ENCODE measurements around the gene CFAP299.

Gene CFAP299

GRCh38 chr4:80367737-80368136 is 32.2 kb downstream of the CFAP299 start:
- Histone ChIP-seq H3K4me3 (ENCODE audit: low read length) (no peak overlapping the region), H3K4me1 (ENCODE audit: control insufficient read depth, insufficient read depth, low read length) (no peaks in the 10 kb centered on the region), H3K9ac (ENCODE audit: low read depth, low read length) (no peak overlapping the region), H3K27me3 (ENCODE audit: control insufficient read depth, insufficient read depth, low read length) (no peaks in the 10 kb centered on the region), H3K4me2 (ENCODE audit: low read length) (no peak overlapping the region), H3K36me3 (ENCODE audit: insufficient read depth, low read length) (no peaks in the 10 kb centered on the region), H3K9me3 (replicated peaks; ENCODE audit: low read length) (no peaks in the 10 kb centered on the region)

- no peak overlapping the region for H3K4me2 ChIP-seq (ENCODE audit: low read length)
- H3K9me3 ChIP-seq (replicated peaks; ENCODE audit: low read length): no peaks in the 10 kb centered on the region
- H3K9ac ChIP-seq (ENCODE audit: low read depth, low read length): no peak overlapping the region
- no peak overlapping the region for H3K4me3 ChIP-seq (ENCODE audit: low read length)
- no peaks in the 10 kb centered on the region for H3K4me1 ChIP-seq (ENCODE audit: control insufficient read depth, insufficient read depth, low read length)
- no peaks in the 10 kb centered on the region for H3K27me3 ChIP-seq (ENCODE audit: control insufficient read depth, insufficient read depth, low read length)
- H3K36me3 ChIP-seq (ENCODE audit: insufficient read depth, low read length): no peaks in the 10 kb centered on the region
Measured at GRCh38 chr4:80370635-80371034, 35.1 kb downstream of the CFAP299 start.

DNA sequence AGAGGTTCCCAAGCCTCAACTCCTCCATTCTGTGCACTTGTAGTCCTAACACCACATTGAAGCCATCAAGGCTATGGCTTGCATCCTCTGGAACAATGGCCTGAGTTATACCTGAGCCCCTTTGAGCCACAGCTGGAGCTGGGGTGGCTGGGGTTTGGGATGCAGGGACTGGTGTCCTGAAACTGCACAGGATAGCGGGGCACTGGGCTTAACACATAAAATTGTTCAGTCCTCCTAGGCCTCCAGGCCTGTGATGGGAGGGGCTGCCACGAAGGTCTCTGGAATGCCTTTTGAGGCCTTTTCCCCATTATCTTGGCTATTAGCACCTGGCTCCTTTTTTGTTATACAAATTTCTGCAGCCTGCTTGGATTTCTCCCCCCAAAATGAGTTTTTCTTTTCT is 35.5 kb downstream of the CFAP299 start:
- Histone ChIP-seq H3K4me3 (ENCODE audit: low read length) (no peak overlapping the region), H3K4me2 (ENCODE audit: low read length) (no peak overlapping the region), H3K9ac (ENCODE audit: low read depth, low read length) (no peak overlapping the region), H3K27me3 (ENCODE audit: control insufficient read depth, insufficient read depth, low read length) (no peaks in the 10 kb centered on the region), H3K4me1 (ENCODE audit: control insufficient read depth, insufficient read depth, low read length) (no peaks in the 10 kb centered on the region), H3K36me3 (ENCODE audit: insufficient read depth, low read length) (no peaks in the 10 kb centered on the region), H3K9me3 (replicated peaks; ENCODE audit: low read length) (no peaks in the 10 kb centered on the region)

- Histone ChIP-seq H3K4me3 (ENCODE audit: low read length) (no peak overlapping the region), H3K9me3 (replicated peaks; ENCODE audit: low read length) (no peaks in the 10 kb centered on the region), H3K9ac (ENCODE audit: low read depth, low read length) (no peak overlapping the region), H3K27me3 (ENCODE audit: control insufficient read depth, insufficient read depth, low read length) (no peaks in the 10 kb centered on the region), H3K4me1 (ENCODE audit: control insufficient read depth, insufficient read depth, low read length) (no peaks in the 10 kb centered on the region), H3K36me3 (ENCODE audit: insufficient read depth, low read length) (no peaks in the 10 kb centered on the region), H3K4me2 (ENCODE audit: low read length) (no peak overlapping the region)
Measured at GRCh38 chr4:80374180-80374579, 38.6 kb downstream of the CFAP299 start.

DNA sequence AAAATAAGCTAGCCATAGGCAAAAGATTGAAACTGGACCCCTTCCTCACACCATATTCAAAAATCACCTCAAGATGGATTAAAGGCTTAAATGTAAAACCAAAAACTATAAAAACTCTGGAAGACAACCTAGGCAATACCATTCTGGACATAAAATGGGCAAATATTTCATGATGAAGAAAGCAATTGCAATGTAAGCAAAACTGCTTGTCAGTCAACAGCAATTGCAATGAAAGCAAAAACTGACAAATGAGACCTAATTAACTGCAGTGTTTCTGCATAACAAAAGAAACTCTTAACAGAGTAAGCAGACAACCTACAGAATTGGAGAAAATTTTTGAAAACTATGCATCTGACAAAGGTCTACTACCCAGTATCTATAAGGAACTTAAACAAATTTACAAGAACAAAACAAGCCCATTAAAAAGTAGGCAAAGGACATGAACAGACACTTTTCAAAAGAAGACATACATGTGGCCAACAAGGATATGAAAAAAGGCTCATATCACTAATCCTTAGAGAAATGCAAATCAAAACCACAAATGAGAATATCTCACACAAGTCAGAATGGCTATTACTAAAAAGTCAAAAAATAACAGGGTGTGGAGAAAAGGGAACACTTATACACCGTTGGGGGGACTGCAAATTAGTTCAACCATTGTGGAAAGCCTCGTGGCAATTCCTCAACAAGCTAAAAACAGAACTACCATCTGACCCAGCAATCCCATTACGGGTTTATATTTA is 46.7 kb downstream of the CFAP299 start:
- no peak overlapping the region for H3K9ac ChIP-seq (ENCODE audit: low read depth, low read length)
- no peaks in the 10 kb centered on the region for H3K9me3 ChIP-seq (replicated peaks; ENCODE audit: low read length)
- no peak overlapping the region for H3K4me3 ChIP-seq (ENCODE audit: low read length)
- H3K4me1 ChIP-seq (ENCODE audit: control insufficient read depth, insufficient read depth, low read length): no peaks in the 10 kb centered on the region
- no peaks in the 10 kb centered on the region for H3K36me3 ChIP-seq (ENCODE audit: insufficient read depth, low read length)
- no peak overlapping the region for H3K4me2 ChIP-seq (ENCODE audit: low read length)
- no peaks in the 10 kb centered on the region for H3K27me3 ChIP-seq (ENCODE audit: control insufficient read depth, insufficient read depth, low read length)

DNA sequence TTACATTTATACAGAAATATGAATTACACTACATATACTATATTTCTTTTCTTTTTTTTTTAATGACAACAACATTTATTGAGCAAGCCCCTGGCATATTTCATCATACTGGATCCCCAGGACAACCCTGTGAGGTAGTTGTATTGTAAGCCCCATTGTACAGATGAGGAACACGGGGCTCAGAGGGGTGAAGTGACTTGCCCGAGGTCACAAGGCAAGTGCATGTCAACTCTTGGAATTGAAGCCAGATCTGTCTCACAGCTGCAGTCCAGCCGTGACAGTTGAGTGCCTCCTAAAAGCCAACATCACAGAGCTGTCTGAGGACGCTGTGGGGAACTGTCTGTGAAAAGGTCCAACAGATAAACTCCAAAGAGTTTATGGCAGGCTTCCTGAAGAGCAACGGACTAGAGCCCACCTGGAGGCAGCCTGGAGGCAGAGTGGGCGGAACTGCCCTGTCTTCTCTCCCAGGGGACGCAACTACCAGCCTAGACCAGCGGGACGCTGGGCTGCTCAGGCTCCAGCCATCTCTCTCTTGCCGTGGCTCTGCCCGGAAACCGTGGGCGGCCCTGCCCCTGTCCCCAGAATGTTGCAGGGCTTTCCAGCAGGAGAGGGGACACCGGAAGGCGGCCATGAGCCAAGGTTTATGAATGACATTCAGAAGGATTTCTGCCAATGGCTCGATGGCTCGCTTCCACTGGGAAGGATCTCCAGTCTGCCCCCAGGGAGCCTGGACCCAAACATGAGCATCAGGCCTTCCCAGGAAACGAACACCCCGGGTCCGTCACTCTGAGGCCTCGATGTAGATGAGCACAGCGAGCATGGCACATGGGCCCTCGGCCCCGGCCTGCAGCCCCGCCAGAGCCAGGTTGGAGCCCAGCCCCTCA is 50.1 kb downstream of the CFAP299 start:
- H3K4me1 ChIP-seq (ENCODE audit: control insufficient read depth, insufficient read depth, low read length): no peaks in the 10 kb centered on the region
- H3K4me2 ChIP-seq (ENCODE audit: low read length): no peak overlapping the region
- no peaks in the 10 kb centered on the region for H3K36me3 ChIP-seq (ENCODE audit: insufficient read depth, low read length)
- H3K9ac ChIP-seq (ENCODE audit: low read depth, low read length): no peak overlapping the region
- no peak overlapping the region for H3K4me3 ChIP-seq (ENCODE audit: low read length)
- no peaks in the 10 kb centered on the region for H3K27me3 ChIP-seq (ENCODE audit: control insufficient read depth, insufficient read depth, low read length)
- no peaks in the 10 kb centered on the region for H3K9me3 ChIP-seq (replicated peaks; ENCODE audit: low read length)

DNA sequence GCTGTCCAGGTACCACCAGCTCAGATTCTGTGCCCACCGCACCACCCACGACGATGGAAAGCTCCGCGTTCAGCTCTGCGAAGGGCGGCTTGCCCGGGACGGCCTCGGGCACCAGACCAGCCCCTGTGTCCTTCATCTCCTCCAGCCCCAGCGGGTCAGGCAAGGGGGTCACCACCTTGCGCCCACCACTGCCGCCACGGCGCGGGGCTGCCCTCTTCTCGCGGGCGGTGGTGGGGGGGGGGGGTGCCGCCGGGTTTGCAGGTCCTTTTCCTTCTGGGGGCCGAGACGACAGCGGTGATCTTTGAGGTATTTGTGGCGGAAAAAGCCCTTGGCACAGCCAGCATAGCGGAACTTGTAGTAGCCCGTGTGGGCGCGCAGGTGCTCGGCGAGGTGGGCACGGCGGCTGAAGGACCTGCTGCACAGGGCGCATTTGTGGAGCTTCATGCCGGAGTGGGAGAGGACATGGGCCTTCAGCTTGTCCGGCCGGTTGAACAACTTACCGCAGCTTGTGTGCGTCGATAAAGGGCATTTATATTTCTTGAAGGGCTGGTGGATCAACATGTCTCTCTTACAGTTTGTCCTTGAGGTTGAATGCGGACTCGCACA is 50.9 kb downstream of the CFAP299 start:
- Histone ChIP-seq H3K4me2 (ENCODE audit: low read length) (no peak overlapping the region), H3K9ac (ENCODE audit: low read depth, low read length) (no peak overlapping the region), H3K9me3 (replicated peaks; ENCODE audit: low read length) (no peaks in the 10 kb centered on the region), H3K4me1 (ENCODE audit: control insufficient read depth, insufficient read depth, low read length) (no peaks in the 10 kb centered on the region), H3K4me3 (ENCODE audit: low read length) (no peak overlapping the region), H3K36me3 (ENCODE audit: insufficient read depth, low read length) (no peaks in the 10 kb centered on the region), H3K27me3 (ENCODE audit: control insufficient read depth, insufficient read depth, low read length) (no peaks in the 10 kb centered on the region)

DNA sequence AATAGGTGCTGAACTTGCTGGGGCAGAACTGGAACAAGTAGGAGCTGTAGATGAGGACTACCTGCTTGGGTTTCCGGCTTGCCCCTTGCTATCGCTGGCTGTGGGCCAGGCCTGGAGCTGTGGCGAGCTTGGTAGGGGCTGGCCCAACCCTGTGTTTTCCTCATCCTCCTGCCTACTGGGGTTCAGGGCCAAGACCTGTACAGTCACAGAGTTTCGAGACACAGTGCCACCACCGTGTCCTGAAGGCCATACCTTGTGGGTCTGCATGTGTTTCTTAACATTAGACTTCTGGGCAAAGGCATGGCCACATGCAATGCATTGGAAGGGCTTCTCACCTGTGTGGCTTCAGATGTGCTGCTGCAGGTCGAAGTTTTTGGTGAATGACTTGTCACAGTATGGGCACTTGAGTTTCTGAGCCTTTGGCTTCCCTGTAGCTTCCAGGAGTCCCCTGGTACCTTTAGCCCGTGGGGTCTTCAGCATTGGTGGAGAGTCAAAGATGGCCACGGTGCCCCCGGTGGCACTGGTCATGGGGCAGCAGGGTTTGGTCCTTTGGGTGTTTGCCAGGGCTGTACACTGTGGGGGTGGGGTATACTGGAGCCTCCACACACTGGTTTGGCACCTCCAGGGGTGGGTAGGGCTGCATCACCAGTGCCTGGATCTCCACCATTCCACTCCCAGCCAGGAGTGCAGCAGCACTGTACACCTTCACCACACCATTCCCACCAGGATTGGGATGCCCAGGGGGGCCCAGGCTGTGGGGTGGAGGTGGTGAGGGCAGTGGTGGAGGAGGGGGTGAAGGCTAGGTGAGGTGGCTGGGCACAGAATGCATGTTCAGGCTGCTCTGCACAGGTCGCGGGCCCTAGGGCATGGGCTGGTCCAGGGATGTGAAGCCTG is 52.1 kb downstream of the CFAP299 start:
- H3K4me1 ChIP-seq (ENCODE audit: control insufficient read depth, insufficient read depth, low read length): no peaks in the 10 kb centered on the region
- H3K36me3 ChIP-seq (ENCODE audit: insufficient read depth, low read length): no peaks in the 10 kb centered on the region
- H3K9ac ChIP-seq (ENCODE audit: low read depth, low read length): no peak overlapping the region
- H3K4me3 ChIP-seq (ENCODE audit: low read length): no peak overlapping the region
- H3K4me2 ChIP-seq (ENCODE audit: low read length): no peak overlapping the region
- H3K27me3 ChIP-seq (ENCODE audit: control insufficient read depth, insufficient read depth, low read length): no peaks in the 10 kb centered on the region
- no peaks in the 10 kb centered on the region for H3K9me3 ChIP-seq (replicated peaks; ENCODE audit: low read length)

- H3K36me3 ChIP-seq (ENCODE audit: insufficient read depth, low read length): no peaks in the 10 kb centered on the region
- no peak overlapping the region for H3K9ac ChIP-seq (ENCODE audit: low read depth, low read length)
- H3K4me3 ChIP-seq (ENCODE audit: low read length): no peak overlapping the region
- H3K9me3 ChIP-seq (replicated peaks; ENCODE audit: low read length): no peaks in the 10 kb centered on the region
- no peaks in the 10 kb centered on the region for H3K4me1 ChIP-seq (ENCODE audit: control insufficient read depth, insufficient read depth, low read length)
- no peak overlapping the region for H3K4me2 ChIP-seq (ENCODE audit: low read length)
- no peaks in the 10 kb centered on the region for H3K27me3 ChIP-seq (ENCODE audit: control insufficient read depth, insufficient read depth, low read length)
Measured at GRCh38 chr4:80388284-80388607, 52.7 kb downstream of the CFAP299 start.

GRCh38 chr4:80390178-80390577 is 54.6 kb downstream of the CFAP299 start:
- no peaks in the 10 kb centered on the region for H3K9me3 ChIP-seq (replicated peaks; ENCODE audit: low read length)
- no peaks in the 10 kb centered on the region for H3K27me3 ChIP-seq (ENCODE audit: control insufficient read depth, insufficient read depth, low read length)
- no peaks in the 10 kb centered on the region for H3K4me1 ChIP-seq (ENCODE audit: control insufficient read depth, insufficient read depth, low read length)
- no peak overlapping the region for H3K4me3 ChIP-seq (ENCODE audit: low read length)
- H3K4me2 ChIP-seq (ENCODE audit: low read length): no peak overlapping the region
- no peak overlapping the region for H3K9ac ChIP-seq (ENCODE audit: low read depth, low read length)
- no peaks in the 10 kb centered on the region for H3K36me3 ChIP-seq (ENCODE audit: insufficient read depth, low read length)

All from skeletal muscle satellite cell (primary cell).